DOHH2 (cell line): Measurements from ENCODE around the gene ATP8A2.

Source experiments
- H3F3A ChIP-seq: fragments of 200-600 bp; sonication (generic), shearing (Covaris generic); 2 replicates; pipeline ENCODE4 v1.6.0; 2016; ENCODE audit warnings: antibody characterized with exemption, mild to moderate bottlenecking; ENCODE audit not compliant: control insufficient read depth, insufficient read depth
- H3K27ac ChIP-seq: fragments of 200-600 bp; sonication (generic); 2 replicates; pipeline ENCODE4 v1.5.1; 2014; ENCODE audit warnings: low read depth, mild to moderate bottlenecking, low read length, moderate library complexity
- H3K27me3 ChIP-seq: fragments of 200-600 bp; sonication (generic); 2 replicates; pipeline ENCODE4 v1.6.1; 2014; ENCODE audit warnings: mild to moderate bottlenecking, low read length, mixed read lengths; ENCODE audit not compliant: control insufficient read depth
- H3K36me3 ChIP-seq: fragments of 200-600 bp; sonication (generic); 2 replicates; pipeline ENCODE4 v1.6.1; 2014; ENCODE audit warnings: mild to moderate bottlenecking, low read length, moderate library complexity, mixed read lengths; ENCODE audit not compliant: control insufficient read depth
- H3K4me1 ChIP-seq: fragments of 200-600 bp; sonication (generic); 2 replicates; pipeline ENCODE4 v1.6.1; 2014; ENCODE audit warnings: mild to moderate bottlenecking, low read length, mixed read lengths; ENCODE audit not compliant: control insufficient read depth
- H3K4me2 ChIP-seq: fragments of 200-600 bp; sonication (generic); 2 replicates; pipeline ENCODE4 v1.6.0; 2014; ENCODE audit warnings: mild to moderate bottlenecking, low read length, moderate library complexity
- H3K4me3 ChIP-seq: fragments of 200-600 bp; sonication (generic); 2 replicates; pipeline ENCODE4 v1.5.1; 2014; ENCODE audit warnings: mild to moderate bottlenecking, low read length, mixed read lengths
- H3K79me2 ChIP-seq: fragments of 200-600 bp; sonication (generic); 2 replicates; pipeline ENCODE4 v1.6.1; 2014; ENCODE audit warnings: mild to moderate bottlenecking, low read length, mixed read lengths; ENCODE audit not compliant: control insufficient read depth
- H3K9me2 ChIP-seq: fragments of 200-600 bp; sonication (generic); replicated peaks from 2 replicates; pipeline ENCODE4 v1.6.1; 2014; ENCODE audit warnings: mild to moderate bottlenecking, low read length, mixed read lengths; ENCODE audit not compliant: control insufficient read depth
- H3K9me3 ChIP-seq: fragments of 200-600 bp; sonication (generic); 2 replicates; pipeline ENCODE4 v1.6.1; 2014; ENCODE audit warnings: antibody characterized with exemption, low read length, mixed read lengths; ENCODE audit not compliant: control insufficient read depth, insufficient read depth
- H4K20me1 ChIP-seq: fragments of 200-600 bp; sonication (generic); 2 replicates; pipeline ENCODE4 v1.6.0; 2014; ENCODE audit warnings: low read depth, mild to moderate bottlenecking, antibody characterized with exemption, low read length, moderate library complexity; ENCODE audit not compliant: control insufficient read depth, insufficient read depth
- CTCF ChIP-seq: fragments of 200-600 bp; sonication (generic); IDR thresholded peaks from one replicate; pipeline ENCODE4 v1.5.1; 2014; ENCODE audit warnings: antibody characterized with exemption, mild to moderate bottlenecking, low read depth, low read length; ENCODE audit not compliant: poor library complexity, severe bottlenecking
- EZH2phosphoT487 ChIP-seq: fragments of 200-600 bp; sonication (generic); IDR thresholded peaks from 2 replicates; pipeline ENCODE4 v1.6.1; 2017; ENCODE audit warnings: borderline replicate concordance, mild to moderate bottlenecking, antibody characterized with exemption, low read length, moderate library complexity, mixed read lengths

ATP8A2 gene

GRCh38 chr13:25881136-25881926 is 509.6 kb downstream of the ATP8A2 start:
- Histone ChIP-seq H3K4me2 (no peak overlapping the region), H4K20me1 (no peaks in the 10 kb centered on the region), H3K4me1 (no peaks in the 10 kb centered on the region), H3K36me3 (no peaks in the 10 kb centered on the region), H3F3A (no peaks in the 10 kb centered on the region), H3K4me3 (no peak overlapping the region), H3K27ac (no peak overlapping the region), H3K79me2 (no peaks in the 10 kb centered on the region), H3K9me2 (no peaks in the 10 kb centered on the region), H3K27me3 (no peaks in the 10 kb centered on the region; the same call in 1 of the 2 replicates), H3K9me3 (no peaks in the 10 kb centered on the region)
- TF ChIP-seq CTCF, result no peak
- TF ChIP-seq EZH2phosphoT487, result no peak

GRCh38 chr13:25881971-25882451 is 510.2 kb downstream of the ATP8A2 start:
- Histone ChIP-seq H3K4me3 (no peak overlapping the region), H3K4me1 (no peaks in the 10 kb centered on the region), H4K20me1 (no peaks in the 10 kb centered on the region), H3F3A (no peaks in the 10 kb centered on the region), H3K27me3 (no peaks in the 10 kb centered on the region; the same call in 1 of the 2 replicates), H3K27ac (no peak overlapping the region), H3K36me3 (no peaks in the 10 kb centered on the region), H3K9me2 (no peaks in the 10 kb centered on the region), H3K9me3 (no peaks in the 10 kb centered on the region), H3K79me2 (no peaks in the 10 kb centered on the region), H3K4me2 (no peak overlapping the region)
- TF ChIP-seq CTCF, result no peak
- no peak for TF ChIP-seq EZH2phosphoT487

GRCh38 chr13:25882466-25883357 is 510.9 kb downstream of the ATP8A2 start:
- Histone ChIP-seq H3K4me3 (no peak overlapping the region), H3K4me2 (no peak overlapping the region)

More at GRCh38 chr13:25882466-25883357, 510.9 kb downstream of the ATP8A2 start:
- no peak for TF ChIP-seq CTCF
- TF ChIP-seq EZH2phosphoT487, result no peak
- H3K79me2 ChIP-seq, result no peaks in the 10 kb centered on the region
- H3K36me3 ChIP-seq, result no peaks in the 10 kb centered on the region
- no peaks in the 10 kb centered on the region for H3F3A ChIP-seq
- no peaks in the 10 kb centered on the region for H4K20me1 ChIP-seq
- no peaks in the 10 kb centered on the region for H3K9me2 ChIP-seq
- H3K9me3 ChIP-seq, result no peaks in the 10 kb centered on the region
- no peaks in the 10 kb centered on the region for H3K4me1 ChIP-seq
- no peaks in the 10 kb centered on the region; the same call in 1 of the 2 replicates for H3K27me3 ChIP-seq
- no peak overlapping the region for H3K27ac ChIP-seq
